Smooth muscle cell (in vitro differentiated cells): Measurements from ENCODE around the gene GMDS. TPM values are rescaled to one million over a fixed set of nuclear protein-coding genes. Genes with fewer than 3 reads are reported as not detected.
A peak's percentile ranks its signal among the peaks of the same experiment; 100 is the strongest.

ENCODE experiments used
- DNase-seq: peaks from one replicate; lab custom pipeline; 2025; ENCODE audit not compliant: unreplicated experiment; lab: John Stamatoyannopoulos, UW
- H2AFZ ChIP-seq: fragments of 200-600 bp; sonication (generic); 2 replicates; pipeline ENCODE4 v1.6.0; 2016; ENCODE audit warnings: antibody characterized with exemption, low read depth, mild to moderate bottlenecking
- H3F3A ChIP-seq: fragments of 200-600 bp; sonication (generic); 2 replicates; pipeline ENCODE4 v1.6.0; 2017; ENCODE audit warnings: antibody characterized with exemption, low read depth
- H3K27ac ChIP-seq: fragments of 200-600 bp; sonication (generic); 2 replicates; pipeline ENCODE4 v1.5.1; 2016; ENCODE audit warnings: low read depth, mild to moderate bottlenecking
- H3K27me3 ChIP-seq: fragments of 200-600 bp; sonication (generic); 2 replicates; pipeline ENCODE4 v1.6.1; 2016; ENCODE audit warnings: low read depth, mild to moderate bottlenecking
- H3K36me3 ChIP-seq: fragments of 200-600 bp; sonication (generic); 2 replicates; pipeline ENCODE4 v1.5.1; 2016; ENCODE audit warnings: low read depth
- H3K4me1 ChIP-seq: fragments of 200-600 bp; sonication (generic); 2 replicates; pipeline ENCODE4 v1.5.1; 2016; ENCODE audit warnings: low read depth
- H3K4me2 ChIP-seq: fragments of 200-600 bp; sonication (generic); 2 replicates; pipeline ENCODE4 v1.6.0; 2016; ENCODE audit warnings: mild to moderate bottlenecking
- H3K4me3 ChIP-seq: fragments of 200-600 bp; sonication (generic); 2 replicates; pipeline ENCODE4 v1.5.1; 2016; ENCODE audit warnings: mild to moderate bottlenecking
- H3K79me2 ChIP-seq: fragments of 200-600 bp; sonication (generic); 2 replicates; pipeline ENCODE4 v1.6.0; 2016; ENCODE audit warnings: low read depth, mild to moderate bottlenecking
- H3K9ac ChIP-seq: fragments of 200-600 bp; sonication (generic); 2 replicates; pipeline ENCODE4 v1.6.0; 2016; ENCODE audit warnings: low read depth
- H3K9me3 ChIP-seq: fragments of 200-600 bp; sonication (generic); replicated peaks from 2 replicates; pipeline ENCODE4 v1.5.1; 2016; ENCODE audit warnings: low read depth
- H4K20me1 ChIP-seq: fragments of 200-600 bp; sonication (generic); 2 replicates; pipeline ENCODE4 v1.6.0; 2016; ENCODE audit warnings: low read depth
- CTCF ChIP-seq: fragments of 200-600 bp; sonication (generic); IDR thresholded peaks from 2 replicates; pipeline ENCODE4 v1.5.1; 2017; ENCODE audit warnings: borderline replicate concordance, mild to moderate bottlenecking, antibody characterized with exemption; ENCODE audit not compliant: insufficient read depth, poor library complexity, severe bottlenecking
- WGBS: methylation state at CpG from one replicate; pipeline ENCODE4 v1.1.7; 2016; ENCODE audit warnings: low lambda C conversion rate; 5-methylcytosine and 5-hydroxymethylcytosine counted together
- polyA plus RNA-seq: library from polyadenylated mRNA; unstranded; fragments of >200 nt; fragmentation: Nextera tagmentation; extraction: Ambion mirVana; gene quantifications from 2 replicates; pipeline ENCODE4 v1.2.1, GENCODE V29; 2016
- total RNA-seq: library from RNA; depleted of rRNA; stranded (reverse); fragments of >200 nt; gene quantifications from 2 replicates; pipeline ENCODE4 v1.2.3, GENCODE V29; 2014

Gene GMDS
- total and polyA plus RNA-seq, 2 experiments from 2014 or later = 3.7 to 8.5 TPM

- Histone ChIP-seq H3F3A (no peaks in the 10 kb centered on the region), H3K79me2 (no peaks in the 10 kb centered on the region), H3K4me3 (no peak overlapping the region), H2AFZ (no peak overlapping the region), H3K9ac (no peak overlapping the region), H3K9me3 (no peaks in the 10 kb centered on the region), H3K4me2 (no peak overlapping the region), H3K27me3 (peaks cover 12% of the 10 kb centered on the region), H4K20me1 (no peaks in the 10 kb centered on the region), H3K36me3 (no peaks in the 10 kb centered on the region), H3K4me1 (no peaks in the 10 kb centered on the region), H3K27ac (no peak overlapping the region)
- WGBS = 86% methylated on average over 1 of the region's 1 CpG
- TF ChIP-seq CTCF = no peak
- no peak for DNase-seq
These were observed 447.6 kb downstream of the GMDS start for GRCh38 chr6:1797801-1798200.

- Histone ChIP-seq H3K36me3 (no peaks in the 10 kb centered on the region), H2AFZ (no peak overlapping the region), H4K20me1 (no peaks in the 10 kb centered on the region), H3F3A (no peaks in the 10 kb centered on the region), H3K9ac (no peak overlapping the region), H3K4me1 (no peaks in the 10 kb centered on the region), H3K4me2 (no peak overlapping the region), H3K9me3 (no peaks in the 10 kb centered on the region), H3K4me3 (no peak overlapping the region), H3K27ac (no peak overlapping the region), H3K79me2 (no peaks in the 10 kb centered on the region), H3K27me3 (peaks cover 12% of the 10 kb centered on the region)
- DNase-seq = no peak
- TF ChIP-seq CTCF = no peak
- WGBS = 95% methylated on average over 8 of the region's 8 CpGs
These were observed 448.5 kb downstream of the GMDS start for GRCh38 chr6:1796706-1797529.

GRCh38 chr6:1795910-1796309 is 449.5 kb downstream of the GMDS start:
- H3K36me3 ChIP-seq = no peaks in the 10 kb centered on the region
- no peak overlapping the region for H2AFZ ChIP-seq
- H3K27ac ChIP-seq = no peak overlapping the region
- DNase-seq = no peak
- 88% methylated on average over 4 of the region's 4 CpGs for WGBS
- TF ChIP-seq CTCF = no peak
- H3K9me3 ChIP-seq = no peaks in the 10 kb centered on the region
- H3K79me2 ChIP-seq = no peaks in the 10 kb centered on the region
- H3K9ac ChIP-seq = no peak overlapping the region
- no peaks in the 10 kb centered on the region for H3F3A ChIP-seq
- H4K20me1 ChIP-seq = no peaks in the 10 kb centered on the region
- peaks cover 12% of the 10 kb centered on the region for H3K27me3 ChIP-seq
- no peaks in the 10 kb centered on the region for H3K4me1 ChIP-seq
- H3K4me2 ChIP-seq = no peak overlapping the region
- H3K4me3 ChIP-seq = no peak overlapping the region

- no peaks in the 10 kb centered on the region for H3K36me3 ChIP-seq
- H3K4me1 ChIP-seq = no peaks in the 10 kb centered on the region
- H3K4me3 ChIP-seq = no peak overlapping the region
- H2AFZ ChIP-seq = no peak overlapping the region
- 33% methylated on average over 3 of the region's 3 CpGs for WGBS
- no peaks in the 10 kb centered on the region for H3K9me3 ChIP-seq
- peak; percentile 17 for TF ChIP-seq CTCF
- no peak overlapping the region for H3K9ac ChIP-seq
- H3K27me3 ChIP-seq = peaks cover 2% of the 10 kb centered on the region
- no peak overlapping the region for H3K4me2 ChIP-seq
- H3F3A ChIP-seq = no peaks in the 10 kb centered on the region
- no peaks in the 10 kb centered on the region for H4K20me1 ChIP-seq
- H3K79me2 ChIP-seq = no peaks in the 10 kb centered on the region
- no peak overlapping the region for H3K27ac ChIP-seq
- no peak for DNase-seq
These were observed 452.4 kb downstream of the GMDS start for GRCh38 chr6:1792989-1793388.
